ENCODE results near the gene HPS1. TPM values are rescaled to one million over a fixed set of nuclear protein-coding genes. Genes with fewer than 3 reads are reported as not detected.

HPS1 gene
- total and polyA plus RNA-seq, 11 donors, result 20.9 to 61.4 (median 38.5) TPM

GRCh38 chr10:98405422-98405821 is 41.3 kb downstream of the HPS1 start:
- TF ChIP-seq POLR2A (IDR thresholded peaks at IDR 0.05) (no peak), CTCF (IDR thresholded peaks at IDR 0.05) (no peak)
- Histone ChIP-seq H3K9me3 (no peaks in the 10 kb centered on the region), H3K36me3 (peaks cover 0 to 15% (median 5%) of the 10 kb centered on the region in 9 donors), H3K4me3 (no peak overlapping the region), H3K4me1 (peaks cover 0 to 3% (median 0%) of the 10 kb centered on the region in 12 donors), H3K27ac (no peak overlapping the region), H3K27me3 (no peaks in the 10 kb centered on the region)
- DNase-seq (no peak), ATAC-seq (no peak)
- WGBS, 4 donors, result 82 to 98% (median 85%) methylated on average over 11 to 12 of the region's 12 CpGs
- intact Hi-C loops (cut with DNase I), result no loop called here

GRCh38 chr10:98404571-98405359 is 42.0 kb downstream of the HPS1 start:
- ATAC-seq, result peak in 2 of 4 donors; percentile 15 to 21
- WGBS, 4 donors, result 67 to 84% (median 69%) methylated on average over 8 of the region's 8 CpGs

GRCh38 chr10:98403812-98404504 is 42.8 kb downstream of the HPS1 start:
- no peak overlapping the region for H3K27ac ChIP-seq
- H3K27me3 ChIP-seq, result no peaks in the 10 kb centered on the region
- 86 to 94% (median 88%) methylated on average over 7 of the region's 7 CpGs for WGBS, 4 donors
- peaks cover 0 to 18% (median 6%) of the 10 kb centered on the region in 9 donors for H3K36me3 ChIP-seq
- DNase-seq (no peak), ATAC-seq (no peak)
- peaks cover 0 to 3% (median 0%) of the 10 kb centered on the region in 12 donors for H3K4me1 ChIP-seq
- H3K9me3 ChIP-seq, result no peaks in the 10 kb centered on the region
- no peak overlapping the region for H3K4me3 ChIP-seq
- intact Hi-C loops (cut with DNase I), result no loop called here
- TF ChIP-seq POLR2A (IDR thresholded peaks at IDR 0.05) (no peak), CTCF (IDR thresholded peaks at IDR 0.05) (no peak)

More at GRCh38 chr10:98404571-98405359, 42.0 kb downstream of the HPS1 start:
- DNase-seq, result no peak
- no peak overlapping the region for H3K27ac ChIP-seq
- peaks cover 0 to 3% (median 0%) of the 10 kb centered on the region in 12 donors for H3K4me1 ChIP-seq
- H3K9me3 ChIP-seq, result no peaks in the 10 kb centered on the region
- no peaks in the 10 kb centered on the region for H3K27me3 ChIP-seq
- H3K4me3 ChIP-seq, result no peak overlapping the region
- no peak for TF ChIP-seq POLR2A (IDR thresholded peaks at IDR 0.05)
- TF ChIP-seq CTCF (IDR thresholded peaks at IDR 0.05), result no peak
- H3K36me3 ChIP-seq, result peaks cover 0 to 15% (median 6%) of the 10 kb centered on the region in 9 donors
- intact Hi-C loops (cut with DNase I), result no loop called here

All from heart left ventricle (tissue), 16 donors.